ENCODE measurements around the gene MOSMO.
A peak's percentile ranks its signal among the peaks of the same experiment; 100 is the strongest.
"Not testable (repeated sequence)": the region's sequence is repeated elsewhere in the genome, so short reads cannot be mapped to it uniquely, and the experiment has no call there.

MOSMO gene

DNA sequence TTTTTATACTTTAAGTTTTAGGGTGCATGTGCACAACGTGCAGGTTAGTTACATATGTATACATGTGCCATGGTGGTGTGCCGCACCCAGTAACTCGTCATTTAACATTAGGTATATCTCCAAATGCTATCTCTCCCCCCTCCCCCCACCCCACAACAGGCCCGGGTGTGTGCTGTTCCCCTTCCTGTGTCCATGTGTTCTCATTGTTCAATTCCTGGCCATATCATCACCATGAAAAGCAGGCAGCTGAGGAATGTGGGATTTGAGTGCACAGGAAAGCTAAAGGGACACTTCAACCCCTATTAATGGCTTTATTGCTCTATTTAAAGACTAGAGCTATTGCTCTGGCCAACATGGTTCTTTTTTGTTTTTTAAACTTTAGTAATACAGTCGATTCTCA lies 38.0 kb downstream of the MOSMO start:
- DNase-seq (ENCODE audit: low read depth in 2 of 2): not testable (repeated sequence)

- DNase-seq (ENCODE audit: low read depth in 2 of 2): no peak
Observed at GRCh38 chr16:22050963-22051362, 43.1 kb downstream of the MOSMO start.

- DNase-seq (ENCODE audit: low read depth in 2 of 2): no peak
Observed at GRCh38 chr16:22052980-22053379, 45.1 kb downstream of the MOSMO start.

- no peak for DNase-seq (ENCODE audit: low read depth in 2 of 2)
Observed at GRCh38 chr16:22053921-22054341, 46.0 kb downstream of the MOSMO start.

- DNase-seq (ENCODE audit: low read depth in 2 of 2): no peak
Observed at GRCh38 chr16:22054847-22055590, 47.1 kb downstream of the MOSMO start.

GRCh38 chr16:22055881-22056280 lies 48.0 kb downstream of the MOSMO start:
- no peak for DNase-seq (ENCODE audit: low read depth in 2 of 2)

DNA sequence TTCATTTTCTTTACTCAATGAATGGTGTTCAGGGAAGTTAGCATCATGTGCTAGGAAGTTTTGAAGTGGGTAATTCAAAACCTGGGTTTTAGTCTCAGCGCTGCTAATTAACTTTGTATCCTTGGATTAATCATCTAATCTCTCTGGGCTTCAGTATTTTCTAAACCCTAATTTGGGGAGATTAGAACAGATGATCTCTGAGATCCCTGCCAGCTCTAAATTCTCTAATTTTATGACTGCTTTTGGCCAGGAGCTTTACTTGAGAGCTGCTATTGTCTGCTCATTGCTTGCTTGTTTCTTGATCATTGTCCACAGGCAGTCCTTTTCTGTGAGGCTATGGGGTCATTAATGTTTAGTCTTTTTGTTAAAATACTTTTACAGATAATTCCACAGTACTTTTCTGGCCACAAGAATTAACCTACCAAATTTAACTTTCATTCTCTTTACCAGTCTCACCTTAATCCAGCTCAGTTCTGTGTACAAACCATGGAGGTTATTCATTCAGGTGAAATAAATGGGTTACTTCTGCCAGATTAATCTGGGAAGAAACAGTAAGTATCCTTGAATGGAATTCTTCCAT lies 56.1 kb downstream of the MOSMO start:
- no peak for DNase-seq (ENCODE audit: low read depth in 2 of 2)

DNA sequence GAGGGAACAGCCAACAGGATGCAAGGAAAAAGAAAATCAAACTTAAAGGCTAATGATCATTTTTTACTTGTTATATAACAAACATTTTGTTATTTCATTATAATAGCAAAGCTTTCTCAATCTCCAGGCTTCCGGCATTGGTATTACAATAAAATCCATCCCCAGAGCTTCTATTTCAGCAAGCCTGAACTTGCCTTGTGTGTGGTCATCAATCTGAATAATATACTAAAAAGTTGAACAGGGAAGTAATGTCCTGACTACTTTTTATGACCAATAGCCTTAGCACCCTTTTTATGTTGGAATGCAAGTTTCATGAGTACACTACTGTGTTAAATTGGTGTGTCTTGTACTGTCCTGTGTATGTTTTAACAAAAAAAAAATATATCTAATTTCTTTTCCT lies 57.3 kb downstream of the MOSMO start:
- DNase-seq (ENCODE audit: low read depth in 2 of 2): no peak

DNA sequence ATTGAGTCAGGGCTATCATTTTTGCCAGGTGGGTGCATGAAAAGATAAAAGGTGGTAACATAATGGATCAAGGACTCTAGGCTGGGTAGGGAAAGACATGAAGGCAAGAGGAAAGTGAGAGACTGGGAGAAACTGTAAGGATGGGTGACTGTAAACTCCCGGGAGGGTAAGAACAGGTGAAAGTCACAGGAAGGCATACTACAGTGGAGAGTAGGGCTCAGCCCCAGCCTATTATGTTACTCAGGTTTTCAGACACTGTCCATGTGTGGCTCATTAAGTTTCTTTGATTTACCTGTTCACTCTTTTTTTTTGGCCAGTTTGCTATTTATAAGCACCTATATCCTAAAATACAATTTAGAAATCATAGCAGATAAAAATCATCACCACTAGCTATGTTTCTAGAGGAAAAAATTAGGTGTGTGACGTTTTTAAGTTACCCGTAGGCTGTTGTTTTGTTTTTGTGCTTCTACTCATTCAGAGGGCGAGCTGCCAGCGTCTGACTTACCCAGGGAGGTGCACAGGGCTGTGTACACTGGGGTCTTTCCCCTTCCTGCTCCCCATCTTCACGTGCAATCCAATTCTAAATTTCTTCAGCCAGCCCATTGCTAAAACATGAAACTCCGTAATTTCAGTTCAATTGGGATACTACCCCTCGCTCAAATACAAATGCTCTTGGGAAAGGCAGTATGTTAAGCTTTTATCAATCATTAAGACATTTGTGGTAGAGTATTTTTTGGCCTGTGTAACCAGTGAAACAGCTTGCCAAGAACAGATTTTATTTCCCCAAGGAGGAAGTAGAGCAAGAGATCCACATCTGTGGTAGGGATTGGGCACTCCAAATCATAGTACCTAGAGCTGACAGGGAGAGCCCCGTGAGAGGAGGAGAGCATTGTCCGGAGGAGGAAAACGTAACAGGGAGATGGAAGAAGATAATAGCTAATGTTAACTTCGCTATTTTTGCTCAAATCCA lies 62.7 kb downstream of the MOSMO start:
- no peak for DNase-seq (ENCODE audit: low read depth in 2 of 2)

- DNase-seq (ENCODE audit: low read depth in 2 of 2): no peak
Observed at GRCh38 chr16:22071331-22071910, 63.5 kb downstream of the MOSMO start.

DNA sequence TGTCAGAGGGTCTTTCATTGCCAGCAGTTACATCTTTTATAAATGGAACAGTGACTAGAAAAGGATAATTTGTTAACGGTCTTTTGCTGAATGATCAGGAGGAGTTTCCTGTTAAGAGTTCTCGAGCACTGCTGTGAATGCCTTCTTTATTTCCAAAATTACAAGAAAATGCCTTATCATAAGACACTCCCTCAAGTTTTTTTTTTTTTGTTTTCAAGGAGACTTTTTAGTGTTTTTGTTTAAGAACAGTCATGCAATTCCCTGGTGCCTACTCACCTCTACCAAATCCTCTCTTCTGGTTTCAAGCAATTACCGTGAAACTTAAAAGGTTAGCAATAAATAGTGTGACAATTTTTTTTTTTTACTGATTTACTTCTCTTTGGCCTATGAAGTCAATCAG lies 65.4 kb downstream of the MOSMO start:
- no peak for DNase-seq (ENCODE audit: low read depth in 2 of 2)

DNA sequence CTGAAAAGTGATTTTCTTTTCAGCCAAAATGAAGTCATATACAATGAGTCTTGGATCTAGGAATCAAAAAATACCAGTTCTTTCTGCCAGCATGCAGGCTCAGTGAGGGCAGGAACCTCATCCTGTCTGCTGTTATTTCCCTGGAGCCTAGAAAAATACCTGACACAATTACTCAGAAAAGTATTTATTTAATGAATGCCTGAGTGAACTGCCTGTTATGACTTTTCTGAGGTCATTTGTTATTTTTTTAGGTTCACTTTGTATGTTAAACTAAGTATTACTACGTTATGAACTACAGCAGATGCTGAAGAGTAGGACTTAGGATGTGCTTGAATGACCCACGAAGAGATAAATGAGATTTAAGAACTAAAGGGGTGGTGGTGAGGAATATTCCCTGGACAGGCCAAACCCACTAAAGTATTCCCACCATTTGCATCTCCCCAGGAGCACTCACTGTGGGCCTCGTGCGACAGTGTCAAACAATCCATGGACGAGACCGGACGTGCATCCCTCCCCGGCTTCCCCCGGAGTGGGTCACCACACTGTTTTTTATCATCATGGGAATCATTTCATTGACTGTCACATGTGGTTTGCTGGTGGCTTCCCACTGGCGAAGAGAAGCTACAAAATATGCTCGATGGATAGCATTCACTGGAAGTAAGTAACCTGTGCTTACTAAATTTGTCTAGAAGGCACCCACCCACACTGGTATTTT lies 67.3 kb downstream of the MOSMO start:
- no peak for DNase-seq (ENCODE audit: low read depth in 2 of 2)

DNA sequence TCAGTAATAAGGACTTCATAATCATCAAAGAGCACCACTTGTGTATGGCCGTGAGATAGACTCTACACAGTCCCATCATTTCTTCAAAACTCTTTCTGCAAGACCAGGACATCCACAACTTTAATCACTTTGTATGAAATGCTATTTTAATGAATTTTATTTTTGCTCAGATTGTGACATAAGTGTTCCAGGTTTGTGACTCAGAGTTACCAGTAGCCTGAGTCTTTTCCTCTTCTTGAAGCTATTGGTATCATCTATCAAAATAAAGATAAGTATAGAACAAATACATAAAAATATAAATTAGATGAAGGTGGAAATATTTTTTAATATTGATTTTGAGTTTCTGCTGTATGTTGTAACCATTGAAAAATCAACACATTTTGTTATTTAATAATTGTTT lies 67.9 kb downstream of the MOSMO start:
- DNase-seq (ENCODE audit: low read depth in 2 of 2): no peak

DNA sequence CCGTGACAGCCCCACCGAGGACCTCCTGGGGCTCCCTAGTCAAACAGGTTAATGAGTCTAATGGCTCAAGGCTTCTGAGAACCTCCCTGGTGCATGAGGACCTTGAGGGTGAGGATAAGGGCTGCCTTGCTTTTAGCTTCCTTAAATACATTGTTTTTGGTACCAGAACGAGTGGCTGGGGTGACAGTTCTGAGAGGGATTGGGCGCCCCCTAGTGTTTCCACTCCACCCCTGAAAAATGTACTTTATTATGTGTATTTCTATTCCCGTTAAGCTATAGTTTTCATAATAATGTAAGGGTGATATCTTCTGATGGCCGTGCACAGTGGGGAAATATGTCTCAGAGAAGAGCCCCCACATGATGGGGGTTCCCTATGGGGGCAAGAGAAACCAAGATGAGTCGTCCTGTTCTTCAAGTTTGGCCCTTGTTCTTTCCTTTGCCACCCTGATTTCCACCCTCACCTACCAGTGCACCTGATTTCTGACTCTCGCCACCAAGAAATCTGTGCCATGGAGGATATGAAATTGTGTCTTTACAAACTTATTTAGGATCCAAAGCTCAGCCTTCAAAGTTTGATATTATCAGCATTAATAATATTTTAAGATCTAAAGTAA lies 69.9 kb downstream of the MOSMO start:
- DNase-seq (ENCODE audit: low read depth in 2 of 2): peak; percentile 63 to 64

DNA sequence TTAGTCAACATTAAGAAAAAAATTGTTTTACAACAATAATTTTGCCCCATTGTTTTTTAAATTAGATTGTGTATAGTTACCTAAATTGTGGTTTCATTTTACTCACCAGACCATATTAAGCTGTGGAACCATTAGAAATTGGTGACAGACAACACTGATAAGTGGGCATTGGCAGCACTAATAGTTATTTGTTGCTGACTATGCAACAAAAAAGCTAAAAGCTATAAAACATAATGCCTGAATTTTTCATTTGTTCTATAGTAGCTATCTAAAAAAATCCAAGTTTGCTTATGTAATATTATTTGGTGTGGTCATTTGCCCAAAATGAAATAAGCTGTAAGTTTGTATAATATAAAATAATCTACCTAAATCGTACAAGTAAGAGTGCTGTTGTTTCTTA lies 70.7 kb downstream of the MOSMO start:
- DNase-seq (ENCODE audit: low read depth in 2 of 2): no peak

GRCh38 chr16:22081050-22081449 lies 73.1 kb downstream of the MOSMO start:
- no peak for DNase-seq (ENCODE audit: low read depth in 2 of 2)

GRCh38 chr16:22086440-22086839 lies 78.5 kb downstream of the MOSMO start:
- DNase-seq (ENCODE audit: low read depth in 2 of 2): no peak

DNA sequence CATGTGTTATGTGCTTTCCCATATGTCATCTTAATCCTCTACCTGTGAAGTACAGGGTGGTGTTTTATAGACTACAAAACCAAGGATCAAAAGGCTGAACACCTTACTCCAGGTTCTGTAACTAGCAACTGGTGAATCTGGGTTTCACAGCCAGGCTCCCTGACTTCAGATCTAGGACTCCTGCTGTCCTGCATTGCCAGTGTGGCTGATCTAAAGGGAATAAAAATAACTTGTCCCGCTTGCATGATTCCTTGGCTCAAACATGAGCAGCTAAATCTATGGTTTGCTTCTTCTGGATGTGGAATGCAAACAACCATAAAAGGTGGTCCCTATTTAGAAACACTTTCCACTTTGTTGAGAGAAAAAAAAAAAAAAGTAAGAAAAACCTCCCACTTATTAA lies 80.7 kb downstream of the MOSMO start:
- no peak for DNase-seq (ENCODE audit: low read depth in 2 of 2)

DNA sequence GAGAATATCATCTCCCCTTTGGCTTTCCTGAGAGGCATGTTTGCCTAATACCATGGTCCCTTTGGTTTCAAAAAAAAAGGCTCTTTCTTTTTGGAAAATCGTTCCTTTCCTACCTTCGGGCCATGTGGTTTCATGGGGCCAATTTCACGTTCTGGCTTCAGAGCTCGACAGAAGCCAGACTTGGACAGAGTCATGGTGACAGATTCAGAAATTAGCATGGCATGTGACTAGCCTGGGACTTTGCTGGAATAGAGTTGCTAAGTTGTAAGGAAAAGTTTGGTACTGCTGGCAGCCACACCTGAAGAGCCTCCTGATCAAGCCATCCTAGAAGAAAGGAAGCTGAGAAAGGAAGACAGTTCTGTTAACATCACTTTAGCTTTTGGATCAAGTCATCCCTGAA lies 82.0 kb downstream of the MOSMO start:
- no peak for DNase-seq (ENCODE audit: low read depth in 2 of 2)

- DNase-seq (ENCODE audit: low read depth in 2 of 2): no peak
Observed at GRCh38 chr16:22091721-22092120, 83.8 kb downstream of the MOSMO start.
